Activated gamma-delta T cell treated with Interleukin-2 at 50 U/mL for 16 hours (primary cell): ENCODE data around the gene LRRC75A.

ENCODE experiments used
- DNase-seq: peaks from one replicate; pipeline ENCODE4 v3.0.0-alpha.2; 2020

LRRC75A gene

DNA sequence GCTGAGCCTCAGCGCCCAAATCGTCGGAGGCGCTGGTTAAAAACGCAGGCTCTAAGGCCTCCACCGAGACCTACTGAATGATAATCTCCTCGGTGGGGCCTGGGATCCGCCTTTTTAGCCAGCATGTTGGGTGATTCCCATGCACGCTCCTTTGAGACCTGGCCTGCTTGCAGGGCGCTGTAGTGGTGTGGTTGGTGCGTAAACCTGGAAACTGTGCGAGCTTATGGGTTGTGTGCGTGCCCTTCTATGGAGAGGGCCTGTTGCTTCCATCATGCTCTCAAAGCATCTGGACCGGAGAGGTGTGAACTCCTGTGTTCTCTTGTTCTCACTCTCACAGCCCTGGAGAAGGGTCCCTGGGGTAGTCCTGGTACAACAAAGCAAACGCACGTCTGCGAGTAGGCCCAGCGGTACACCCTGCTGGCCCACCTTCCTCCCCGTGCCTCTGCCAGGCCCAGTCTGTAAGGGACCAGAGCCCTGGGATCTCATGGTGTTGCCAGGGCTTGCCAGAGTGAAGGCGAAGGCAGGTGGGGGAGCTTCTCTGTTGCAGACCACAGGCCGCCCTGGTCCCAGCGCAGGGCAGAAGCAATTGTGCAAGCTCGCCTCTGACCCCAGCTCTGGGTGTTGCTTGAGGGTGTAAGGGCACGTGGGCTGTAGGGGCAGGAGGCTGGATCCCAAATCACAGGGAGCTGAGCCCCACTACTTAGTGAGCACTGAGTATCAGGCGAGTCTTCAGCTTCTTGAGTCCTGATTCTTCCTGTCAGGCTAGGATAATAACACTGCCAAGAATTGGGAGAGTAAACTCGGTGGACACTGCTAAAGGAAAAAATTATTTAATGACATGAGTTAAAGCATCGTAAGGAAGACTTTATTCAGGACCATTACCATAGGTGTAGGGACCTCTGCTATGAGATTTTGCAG, 879 bp upstream of the LRRC75A start:
- no peak for DNase-seq

DNA sequence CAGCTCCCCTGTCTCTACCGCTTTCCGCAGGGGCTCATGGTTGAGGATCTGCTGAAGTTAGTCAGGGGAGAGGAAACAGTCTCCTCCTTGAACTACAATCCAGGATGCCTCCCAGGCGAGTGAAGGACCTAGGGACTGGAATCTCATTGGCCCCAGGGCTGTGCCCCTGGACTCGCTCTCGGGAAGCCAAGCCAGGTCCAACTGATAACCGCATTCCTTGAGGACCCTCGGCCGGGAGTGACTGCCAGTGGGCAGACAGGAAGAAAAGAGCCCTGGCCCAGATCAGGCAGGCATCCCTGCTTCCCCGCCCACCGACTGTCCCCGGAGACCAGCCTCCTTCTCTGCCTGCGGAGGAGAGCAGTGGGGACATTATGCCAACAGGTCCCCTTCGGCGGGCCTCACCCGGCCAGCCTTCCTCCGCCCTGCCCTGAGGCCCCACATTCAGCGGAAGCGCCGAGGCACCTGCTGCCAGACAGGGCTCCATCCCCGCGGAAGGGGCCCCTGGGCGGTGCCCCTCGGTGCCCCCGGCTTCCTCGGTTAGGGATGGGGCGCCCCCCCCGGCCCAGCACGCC, 776 bp downstream of the LRRC75A start:
- DNase-seq: peak; percentile 20

DNA sequence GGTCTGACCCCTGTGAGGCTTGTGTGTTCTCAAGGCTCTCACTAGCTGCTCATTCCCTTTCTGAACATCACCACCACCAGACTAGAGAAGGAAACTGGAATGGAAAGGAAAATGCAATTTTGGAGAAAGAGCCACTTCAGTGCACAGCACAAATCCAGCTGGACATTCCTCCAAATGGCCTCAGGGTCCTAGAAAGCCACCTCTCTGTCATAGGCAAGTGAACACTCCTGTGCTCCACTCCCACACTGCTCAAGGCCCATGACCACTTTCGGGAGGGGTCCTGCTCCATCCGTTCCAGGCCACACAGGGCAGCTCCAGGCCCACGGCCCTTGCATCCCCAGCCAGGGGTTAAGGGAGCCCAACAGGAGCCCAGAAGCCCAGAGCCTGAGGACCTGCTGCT, 2.6 kb downstream of the LRRC75A start:
- DNase-seq: no peak

DNA sequence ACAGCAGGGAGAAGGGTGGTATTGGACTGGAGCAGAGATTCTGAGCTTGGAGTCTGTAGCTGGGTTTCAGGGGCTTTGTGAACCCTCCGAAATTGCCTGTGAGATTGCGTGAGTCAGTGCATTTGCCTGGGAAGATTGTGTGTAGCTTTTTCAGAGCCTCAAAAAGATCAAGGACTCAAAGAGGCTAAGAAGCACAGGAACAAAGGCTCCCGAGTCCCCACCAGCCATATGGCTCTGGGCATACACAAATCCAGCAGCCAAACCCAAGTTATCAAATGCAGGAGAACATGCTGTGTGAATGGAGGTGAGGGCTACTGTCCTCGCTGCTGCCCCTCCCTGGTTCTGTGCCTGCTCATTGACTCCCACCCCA, 3.0 kb downstream of the LRRC75A start:
- no peak for DNase-seq

DNA sequence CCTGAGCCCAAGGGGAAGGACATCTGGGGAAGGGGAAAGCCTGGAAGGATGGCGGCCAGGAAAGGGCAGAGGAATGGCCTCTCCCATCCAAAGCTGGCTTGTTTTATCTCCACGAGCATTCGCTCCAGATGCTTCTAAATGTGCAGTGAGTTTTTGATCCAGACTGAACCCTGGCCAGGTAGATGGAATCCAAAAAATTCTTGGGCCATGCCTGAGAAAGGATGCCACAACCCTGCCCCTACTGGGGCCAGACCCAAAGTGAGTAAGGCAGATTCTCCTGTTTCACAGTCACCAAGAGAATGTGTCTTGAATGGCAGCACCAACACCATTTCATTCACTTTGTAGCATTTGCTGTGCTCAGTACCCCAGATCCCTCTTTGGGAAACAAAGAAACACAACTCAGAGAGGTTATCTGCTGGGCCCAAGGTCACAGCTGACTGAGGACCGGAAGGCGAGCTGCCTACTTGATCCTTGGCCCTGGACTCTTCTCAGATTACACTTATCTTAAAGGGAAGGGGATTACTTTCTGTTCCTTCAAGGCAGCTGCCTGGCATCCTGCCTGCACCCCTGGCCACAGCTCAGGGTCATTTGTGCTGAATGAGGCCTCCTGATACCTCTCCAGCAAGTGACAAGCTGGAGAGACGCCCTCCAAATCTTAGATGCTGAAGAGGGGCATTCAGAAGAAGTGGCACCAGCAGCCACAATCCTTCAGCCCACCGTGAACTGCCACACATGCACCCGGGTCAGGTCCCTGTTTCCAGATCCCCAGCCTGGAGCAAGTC, 3.6 kb downstream of the LRRC75A start:
- DNase-seq: no peak

DNA sequence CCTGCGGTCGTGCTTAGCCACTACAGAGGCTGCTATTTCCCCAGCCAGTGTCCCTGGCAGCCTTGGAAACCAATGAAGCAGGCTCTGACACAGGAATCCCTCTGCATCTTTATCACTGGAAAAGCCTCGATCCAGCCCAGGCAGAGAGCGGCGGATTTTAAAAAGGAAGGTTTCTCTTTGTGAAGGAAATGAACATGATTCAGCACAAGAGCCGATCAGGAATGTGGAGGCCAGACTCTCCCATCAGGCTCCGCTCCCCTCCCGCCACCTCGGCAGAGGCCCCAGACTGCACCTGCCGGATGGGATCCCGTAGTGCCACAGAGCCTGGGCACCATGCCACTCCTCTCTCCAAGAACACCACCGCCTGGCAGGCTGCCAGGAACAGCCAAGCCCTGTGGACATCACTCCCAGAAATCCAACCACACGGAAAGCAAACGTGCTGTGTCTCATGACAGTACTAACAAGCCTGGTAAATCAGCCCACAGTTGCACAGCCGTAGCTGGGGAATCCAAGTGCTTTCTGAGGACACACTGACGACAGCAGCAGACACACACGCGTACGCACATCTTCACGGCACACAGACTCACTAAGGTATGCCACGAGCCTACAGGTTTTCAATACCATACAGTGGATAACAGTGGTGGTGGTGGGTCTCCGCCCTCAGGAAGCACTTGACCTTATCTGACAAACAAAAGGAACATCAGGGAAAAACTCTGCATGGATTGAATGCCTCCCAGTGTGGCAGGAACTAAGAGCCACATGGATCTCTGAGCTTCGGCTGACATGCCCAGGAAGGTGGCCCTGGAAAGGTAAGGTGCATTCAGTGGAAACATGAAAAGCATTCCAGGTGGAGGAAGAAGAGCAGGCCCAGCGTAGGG, 5.4 kb downstream of the LRRC75A start:
- DNase-seq: no peak

DNA sequence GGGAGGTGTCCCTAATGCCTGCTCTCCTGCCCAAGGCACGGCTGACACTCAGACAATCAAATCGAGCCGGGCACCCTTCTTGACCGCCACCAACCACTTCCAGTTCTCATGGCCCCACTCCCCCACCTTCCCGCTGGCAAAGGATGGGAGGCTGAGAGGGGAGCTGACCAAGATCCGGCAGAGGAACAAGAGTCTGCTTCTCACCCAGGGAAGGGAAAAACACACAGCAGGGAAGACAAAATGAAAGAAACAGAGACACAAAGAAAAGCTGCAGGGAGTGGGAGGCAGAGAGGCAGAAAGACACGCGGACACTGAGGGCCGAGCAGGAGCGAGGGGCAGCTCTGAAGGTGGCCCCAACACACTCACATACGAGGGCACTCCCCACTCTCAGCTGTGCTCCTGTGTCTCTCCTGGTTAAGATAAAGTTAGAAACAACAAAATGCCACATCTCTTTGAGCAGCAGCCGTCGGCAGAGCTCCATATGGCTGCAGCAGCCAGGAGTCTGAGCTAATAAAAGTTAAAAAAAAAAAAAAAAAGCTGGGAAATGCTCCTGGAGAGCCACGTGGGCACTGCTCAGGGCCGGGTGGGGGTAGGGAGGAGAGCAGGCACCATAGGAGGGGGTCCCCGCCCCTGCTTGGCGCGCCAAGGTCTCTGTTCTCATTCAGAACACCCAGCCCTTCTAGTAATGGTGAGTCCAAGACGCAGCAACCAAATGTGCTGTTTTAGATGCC, 7.4 kb downstream of the LRRC75A start:
- no peak for DNase-seq

DNA sequence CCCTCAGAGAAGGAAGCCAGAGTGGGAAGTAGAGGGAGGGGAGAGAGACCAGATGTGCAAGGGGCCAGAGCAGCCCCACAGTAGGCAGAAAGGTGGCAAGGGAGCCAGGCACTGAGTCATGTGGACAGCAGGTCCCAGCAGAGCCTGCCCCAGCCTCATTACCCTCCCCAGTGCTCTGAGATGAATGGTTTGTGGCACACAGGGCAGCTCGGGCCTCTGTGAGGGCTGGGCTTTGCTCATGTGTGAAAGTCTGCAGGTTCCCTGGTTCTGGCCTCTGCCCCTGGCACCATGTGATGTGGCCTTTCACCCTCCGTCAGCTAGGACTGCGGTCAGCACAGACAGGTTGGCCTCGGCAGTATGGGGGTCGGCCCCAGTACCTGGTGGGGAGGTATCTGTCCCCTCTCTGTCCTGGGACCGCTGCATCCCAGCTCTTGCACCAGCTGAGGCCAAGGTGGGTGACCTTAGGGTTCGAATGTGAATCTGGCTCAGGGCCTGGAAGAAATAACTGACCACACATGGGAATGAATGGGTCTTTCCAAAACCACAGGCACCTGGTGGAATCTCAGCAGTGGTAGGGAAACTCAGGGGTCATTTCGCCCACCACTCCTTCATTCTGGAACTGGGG, 8.9 kb downstream of the LRRC75A start:
- DNase-seq: no peak

DNA sequence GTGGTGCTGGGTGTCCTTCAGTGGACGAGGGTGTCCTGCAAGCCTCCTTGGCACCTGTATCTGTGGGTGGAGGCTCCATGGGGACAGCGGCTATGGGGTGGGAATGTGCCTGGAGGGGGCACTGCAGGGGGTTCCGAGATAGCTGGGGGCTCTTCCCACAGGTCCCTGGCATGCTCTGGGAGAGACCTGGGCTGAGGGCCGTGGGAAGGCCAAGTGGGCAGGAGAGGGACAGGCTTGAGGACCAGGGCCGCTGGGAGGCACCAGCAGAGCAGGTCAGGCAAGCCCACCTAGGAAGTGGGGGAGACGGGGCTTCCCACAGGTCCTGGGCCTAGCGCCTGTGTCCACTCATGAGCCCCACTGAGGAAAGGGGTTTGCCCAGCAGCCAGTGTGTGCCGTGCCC, 9.7 kb downstream of the LRRC75A start:
- no peak for DNase-seq

DNA sequence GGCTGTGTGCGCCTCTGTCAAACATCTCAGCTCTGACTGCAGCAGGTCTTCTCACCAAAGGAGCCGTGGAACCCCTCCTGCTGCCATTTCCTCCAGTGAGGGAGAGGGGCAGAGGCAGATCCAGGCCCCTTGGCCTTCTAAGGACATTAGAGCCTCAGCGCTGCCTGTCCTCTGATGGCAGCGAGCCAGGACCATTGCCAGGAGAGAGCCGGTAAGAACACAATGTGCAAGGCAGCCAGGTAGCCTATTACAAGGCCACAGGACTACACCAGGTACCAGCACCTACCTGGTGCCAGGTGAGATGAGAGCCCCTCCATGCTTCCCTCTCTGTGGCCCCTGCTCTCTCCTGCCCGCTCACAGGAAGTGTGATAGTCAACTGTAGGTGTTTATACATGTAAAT, 11.0 kb downstream of the LRRC75A start:
- no peak for DNase-seq

DNA sequence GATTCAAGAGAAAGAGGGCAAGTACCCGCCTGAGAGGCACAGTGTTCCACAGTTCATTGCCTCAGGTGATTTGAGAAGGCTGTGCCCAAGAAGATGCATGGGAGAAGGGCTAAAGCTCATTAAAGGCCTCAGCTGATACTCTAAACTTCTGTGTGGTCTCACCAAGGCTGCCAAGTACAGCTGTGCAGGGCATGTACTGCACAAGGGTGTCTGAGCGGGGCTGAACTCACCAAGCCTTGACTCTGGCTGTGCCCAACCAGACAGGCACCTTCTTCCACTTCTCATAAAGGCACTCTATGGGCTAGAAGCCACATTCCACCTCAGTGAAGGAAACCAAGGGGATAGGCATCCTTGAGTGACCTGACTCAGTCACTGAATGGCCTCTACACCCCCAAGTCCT, 12.7 kb downstream of the LRRC75A start:
- no peak for DNase-seq

DNA sequence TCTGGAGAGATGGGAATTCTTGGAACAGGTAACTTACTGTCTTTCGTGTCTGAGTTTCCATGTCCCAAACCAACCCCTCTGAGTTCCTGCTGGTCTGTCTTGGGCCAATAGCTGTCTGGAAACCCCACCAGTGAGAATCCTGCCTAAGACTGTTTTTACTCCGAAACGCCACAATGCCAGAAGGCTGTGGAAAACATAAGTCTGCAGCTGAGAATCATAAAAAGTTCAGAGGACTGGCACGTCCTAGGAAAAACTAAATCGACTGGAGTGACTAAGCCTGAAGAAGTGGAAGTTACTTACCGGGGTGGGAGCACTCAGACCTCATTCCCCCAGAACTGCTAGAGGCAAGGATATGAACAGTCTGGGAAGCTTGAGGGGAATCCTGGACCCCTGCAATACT, 13.3 kb downstream of the LRRC75A start:
- DNase-seq: no peak

DNA sequence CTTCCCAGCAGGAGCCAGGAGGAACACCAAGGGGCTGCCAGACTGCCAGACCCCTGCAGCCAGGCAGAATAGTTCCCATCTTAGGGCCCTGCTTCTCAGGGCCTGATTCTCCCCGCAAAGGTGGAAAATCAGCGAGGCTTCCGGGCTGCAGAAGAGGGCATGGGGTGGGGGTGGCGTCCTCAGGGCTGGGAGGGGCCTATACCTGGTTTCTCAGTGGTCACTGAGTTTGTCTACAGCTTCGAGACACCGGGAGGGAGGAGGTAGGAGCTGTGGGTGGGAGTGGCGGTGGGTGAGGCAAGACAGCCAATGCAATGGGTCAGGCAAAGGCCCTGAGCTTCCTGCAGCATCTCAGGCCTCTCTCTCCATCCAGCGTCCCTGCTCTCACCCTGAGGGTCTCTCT, 14.3 kb downstream of the LRRC75A start:
- no peak for DNase-seq

DNA sequence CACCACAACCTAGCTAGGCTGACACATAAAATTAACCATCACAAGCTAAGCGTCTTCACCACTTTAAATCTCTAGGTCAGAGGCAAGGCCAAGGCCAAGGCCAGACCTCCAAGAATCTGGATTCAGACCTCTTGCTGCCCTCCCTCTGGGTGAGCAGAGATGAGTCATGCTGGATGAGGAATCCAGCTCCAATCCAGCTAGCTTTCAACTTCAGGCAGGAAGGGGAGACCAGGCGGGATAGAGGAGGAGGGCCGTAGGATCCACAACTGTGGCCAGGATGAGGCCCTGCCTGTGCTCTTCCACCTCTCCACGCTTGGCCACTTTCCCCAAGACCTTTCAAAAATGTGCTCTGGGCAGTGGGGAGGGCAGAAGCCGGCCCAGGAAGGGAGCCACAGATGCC, 14.7 kb downstream of the LRRC75A start:
- DNase-seq: no peak

DNA sequence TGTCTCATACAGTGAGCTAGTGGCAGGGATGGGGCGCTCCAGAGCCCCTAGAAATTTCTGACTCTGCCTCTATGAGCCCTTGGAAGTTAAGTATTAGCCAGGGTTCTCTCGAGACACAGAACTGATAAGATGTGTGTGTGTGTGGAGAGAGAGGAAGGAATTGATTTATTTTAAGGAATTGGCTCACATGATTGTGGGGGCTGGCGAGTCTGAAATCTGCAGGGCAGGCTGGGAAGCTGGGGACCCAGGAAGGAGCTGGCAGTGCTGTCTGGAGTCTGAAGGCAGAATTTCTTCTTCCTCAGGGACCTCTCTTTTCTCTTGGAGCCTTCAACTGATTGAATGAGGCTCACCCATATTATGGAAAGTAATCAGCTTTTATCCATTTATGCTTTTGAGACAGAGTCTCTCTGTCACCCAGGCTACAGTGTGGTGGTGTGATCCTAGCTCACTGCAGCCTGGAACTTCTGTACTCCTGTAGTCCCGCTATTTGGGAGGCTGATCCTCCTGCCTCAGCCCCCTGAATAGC, 16.8 kb downstream of the LRRC75A start:
- DNase-seq: no peak

DNA sequence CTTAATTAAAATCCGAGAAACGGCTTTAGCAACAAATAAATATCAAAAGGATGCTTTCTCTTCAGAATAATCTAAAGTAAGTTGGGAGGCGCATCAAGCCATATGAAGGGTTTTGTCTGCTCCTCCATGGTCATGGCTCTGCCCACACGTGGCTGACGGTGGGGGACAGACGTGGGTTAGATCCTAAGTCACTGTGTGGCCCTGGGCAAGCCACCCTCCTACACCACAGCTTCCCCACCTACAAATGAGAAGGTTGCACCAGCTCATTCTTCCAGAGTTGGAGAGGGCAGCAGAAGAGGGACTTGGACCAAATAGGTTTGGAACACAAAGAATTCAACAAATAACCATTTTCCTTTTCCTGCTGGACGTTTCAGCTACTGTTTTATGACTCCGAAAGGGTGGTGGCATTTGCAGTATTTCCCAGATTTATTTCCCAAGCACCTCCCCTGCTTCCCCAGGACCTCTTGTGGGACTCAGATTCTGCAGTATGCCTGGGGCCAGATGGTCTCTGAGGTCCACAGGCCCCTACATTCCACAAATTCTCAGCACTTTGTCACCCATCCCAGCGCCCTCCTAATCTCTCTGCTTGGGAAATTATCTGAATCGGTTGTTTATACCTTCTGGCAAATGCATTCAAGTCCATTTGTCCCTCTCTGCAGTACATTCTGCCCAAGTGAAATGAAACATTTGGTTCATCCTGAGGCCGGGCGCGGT, 17.8 kb downstream of the LRRC75A start:
- DNase-seq: no peak

DNA sequence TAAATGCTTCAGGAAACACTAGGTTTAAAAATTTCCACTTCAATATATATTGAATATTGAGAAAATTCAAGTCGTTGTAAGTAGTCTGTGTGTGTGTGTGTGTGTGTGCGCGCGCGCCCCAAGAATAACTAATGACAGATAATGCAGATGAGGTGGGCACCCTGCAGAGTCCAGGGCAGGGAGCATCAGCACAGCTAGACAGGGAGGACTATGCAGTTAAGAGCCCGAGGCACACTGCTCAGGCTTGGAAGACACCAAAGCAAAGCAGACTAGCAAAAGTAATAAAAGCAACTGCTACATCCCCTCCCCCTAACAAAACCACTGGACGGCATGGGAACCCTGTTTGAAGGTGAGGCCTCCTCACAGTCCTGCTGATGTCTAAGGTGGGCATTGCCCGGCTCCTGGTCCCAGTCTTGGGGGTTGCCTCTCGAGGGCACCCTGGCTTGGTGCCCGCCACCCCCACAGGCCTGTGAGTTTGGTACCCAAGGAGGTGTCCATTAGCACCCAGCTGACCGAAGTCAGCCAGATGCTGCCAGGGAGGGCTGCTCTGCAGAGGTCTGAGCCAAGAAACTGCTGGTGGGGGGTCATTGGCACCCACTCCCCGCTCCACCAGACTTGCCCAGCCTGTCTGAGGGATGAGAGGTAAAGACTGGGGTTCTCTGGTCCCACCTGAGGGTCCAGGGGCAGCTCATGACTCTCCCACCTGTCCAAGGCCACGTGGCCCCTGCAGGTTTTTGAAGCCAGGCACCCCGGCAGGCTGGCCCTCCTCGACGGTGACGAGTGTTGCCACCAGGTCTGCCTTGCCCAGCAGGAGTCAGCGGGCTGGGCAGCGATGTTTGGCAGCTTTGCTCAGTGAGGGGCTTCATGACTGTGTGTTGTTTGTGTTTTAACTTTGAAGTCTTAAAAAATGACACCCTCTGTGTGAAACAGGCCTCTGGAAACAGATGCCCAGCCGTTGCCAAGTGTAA, 18.7 kb downstream of the LRRC75A start:
- no peak for DNase-seq

DNA sequence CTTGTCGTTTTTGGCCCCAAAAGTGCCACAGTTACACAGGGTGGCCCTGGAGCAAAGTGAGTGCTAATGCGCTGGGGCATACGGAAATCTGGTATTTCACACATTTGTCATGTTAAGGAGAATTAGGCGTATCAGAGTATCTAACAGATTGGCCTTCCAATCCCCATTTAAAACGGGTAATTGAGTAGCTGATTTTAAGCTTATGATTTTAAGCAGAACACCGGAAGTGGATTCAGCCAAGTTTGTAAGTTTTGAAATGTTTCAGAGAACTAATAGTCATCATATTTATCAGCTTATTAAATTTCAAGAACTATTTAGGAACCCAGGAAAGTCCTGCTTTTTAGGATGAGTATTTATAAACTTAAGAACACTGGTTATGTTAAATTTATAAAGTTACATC, 19.5 kb downstream of the LRRC75A start:
- no peak for DNase-seq

DNA sequence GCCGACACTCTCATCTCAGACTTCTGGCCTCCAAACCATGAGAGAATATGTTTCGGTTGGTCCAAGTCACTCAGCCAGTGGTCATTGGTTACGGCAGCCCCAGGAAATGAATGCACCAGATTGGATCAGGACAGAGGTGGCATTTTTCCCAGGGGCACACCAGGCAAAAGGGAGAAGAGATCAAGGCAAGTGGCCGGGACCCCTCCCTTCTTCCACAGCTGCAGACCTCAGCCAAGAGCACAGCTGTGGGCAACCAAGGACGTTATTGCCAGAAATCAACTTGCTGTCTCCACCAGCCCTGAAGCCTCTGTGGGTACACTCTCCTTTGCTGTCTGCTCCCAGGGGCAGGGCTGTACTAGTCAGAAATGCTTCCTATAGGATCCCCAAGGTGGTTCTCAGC, 20.7 kb downstream of the LRRC75A start:
- no peak for DNase-seq

DNA sequence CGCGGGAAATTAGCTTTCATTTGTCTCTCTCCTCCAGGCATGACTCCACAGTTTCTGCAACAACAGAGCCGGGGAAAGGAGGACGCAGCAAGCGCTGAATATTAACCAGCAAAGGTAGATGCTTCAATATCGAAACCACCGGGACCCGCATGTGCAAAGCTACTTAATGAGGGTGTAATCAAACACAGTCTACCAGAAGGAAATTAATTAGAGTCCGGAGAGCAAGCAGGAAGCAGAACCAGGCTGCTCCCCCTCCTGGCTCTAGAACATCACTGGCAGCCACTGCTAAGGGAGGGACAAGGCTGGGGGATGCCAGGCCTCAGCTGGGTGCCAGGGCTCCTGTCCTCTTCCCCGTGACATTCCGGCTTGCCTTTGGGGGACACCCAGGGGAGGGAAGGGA, 21.7 kb downstream of the LRRC75A start:
- no peak for DNase-seq
